Ovary (tissue), 9 donors: Measurements from ENCODE around the gene VDR. TPM values are rescaled to one million over a fixed set of nuclear protein-coding genes. Genes with fewer than 3 reads are reported as not detected.
A peak's percentile ranks its signal among the peaks of the same experiment; 100 is the strongest.

Source experiments
- DNase-seq, 5 donors: peaks; one replicate each; pipeline ENCODE4 v3.0.0-alpha.2; 2019 to 2020
- H3K27ac ChIP-seq, 2 donors: fragments of 200-600 bp; one replicate each; pipeline versions ENCODE4 v1.5.1 to v1.8.0; 2019 to 2022
- H3K27me3 ChIP-seq: fragments of 200-600 bp; one replicate; pipeline ENCODE4 v1.8.0; 2022
- H3K36me3 ChIP-seq: fragments of 200-600 bp; sonication (generic); one replicate; pipeline ENCODE4 v1.5.1; 2019
- H3K4me1 ChIP-seq: one replicate; pipeline ENCODE4 v1.8.1; 2013; ENCODE audit warnings: mild to moderate bottlenecking, moderate library complexity; ENCODE audit not compliant: insufficient read depth
- H3K4me3 ChIP-seq: fragments of 200-600 bp; sonication (generic); one replicate; pipeline ENCODE4 v1.5.1; 2017
- H3K9me3 ChIP-seq, 2 donors: fragments of 200-600 bp in 1 of 2; sonication (generic) in 1 of 2; one replicate each; pipeline versions ENCODE4 v1.5.1 to v1.8.1; 2013 to 2019; ENCODE audit warnings: mild to moderate bottlenecking in 1 of 2, moderate library complexity in 1 of 2
- CTCF ChIP-seq, 3 donors: fragments of 450-650 bp in 2 of 3; fragments of 200-600 bp in 1 of 3; IDR thresholded peaks; one replicate each; pipeline versions ENCODE4 v1.5.1 to v1.8.0; 2016 to 2022; ENCODE audit warnings: antibody characterized with exemption in 3 of 3, mild to moderate bottlenecking in 1 of 3
- EP300 ChIP-seq: sonication (generic); formaldehyde crosslinking; IDR thresholded peaks from one replicate; pipeline ENCODE4 v1.6.1; 2017; ENCODE audit warnings: antibody characterized with exemption
- POLR2A ChIP-seq: fragments of 450-650 bp; IDR thresholded peaks from one replicate; pipeline ENCODE4 v1.6.1; 2017; ENCODE audit warnings: antibody characterized with exemption, mild to moderate bottlenecking, moderate library complexity
- WGBS, 3 donors: extraction: QIAGEN DNeasy Blood & Tissue Kit in 1 of 3; methylation state at CpG; one replicate each; pipeline versions ENCODE4 v1.1.5 to v1.1.7; 2013 to 2017; 5-methylcytosine and 5-hydroxymethylcytosine counted together
- intact Hi-C, 4 donors: fragments of 100-400 bp; cut with DNase I; formaldehyde crosslinking; loops; one replicate each; pipeline versions ENCODE4 v1.11.0 to v1.15.1; 2022 to 2023
- polyA plus RNA-seq, 2 donors: library from polyadenylated mRNA; stranded (reverse); fragments of 200-250 nt in 1 of 2; fragments of 350-450 nt in 1 of 2; fragmentation: Illumina TruSeq in 1 of 2; extraction: RNeasy Lipid Tissue Mini Kit (QIAGEN cat#74804) in 1 of 2; gene quantifications; one replicate each; pipeline ENCODE4 v1.2.3, GENCODE V29; 2013 to 2014
- total RNA-seq, 7 donors: library from RNA; depleted of rRNA in 2 of 7; stranded (reverse); fragments of >200 nt in 2 of 7; fragmentation: NEBNext Ultra II Directional in 3 of 7; extraction: Animal tissue kit (Norgen Biotek cat#: 25700) in 3 of 7; gene quantifications; one replicate each; pipeline versions ENCODE4 v1.1.0 to v1.2.4, GENCODE V29; 2016 to 2023
- donor health status: DM: no; HTN: no; CAD: no; lungs with moderate emphysema.
- donor health status: DM: no; HTN: no; CAD: no.
- donor health status: Bipolar disorder and iron deficiency.
- donor health status: DM: yes; HTN: yes; CAD: no.
- donor health status: DM: no; HTN: no; CAD: no.
- donor health status: DM: yes; HTN: yes; CAD: no.

The VDR gene
- total and polyA plus RNA-seq, 9 donors: 0.31 to 2.7 (median 1.1) TPM

DNA sequence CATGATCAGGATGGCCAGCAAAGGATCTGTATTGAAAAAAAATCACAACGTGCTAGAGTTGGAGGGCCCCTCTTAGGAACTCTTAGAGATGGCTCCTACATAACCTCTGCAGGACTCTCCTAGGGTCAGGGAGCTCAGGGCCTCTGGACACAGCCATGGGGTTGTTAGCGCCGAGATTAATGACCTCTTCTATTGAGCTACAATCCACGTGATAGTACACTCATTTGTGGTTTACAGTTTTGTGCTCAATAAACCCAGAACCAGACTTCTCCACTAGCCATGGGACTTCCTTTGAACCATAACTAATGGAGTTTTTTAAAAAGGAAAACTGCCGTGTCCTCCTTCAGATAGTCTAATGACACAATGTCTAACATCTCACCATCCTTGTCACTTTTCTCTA lies 55.5 kb downstream of the VDR start:
- DNase-seq: peak in 1 of 5 donors; percentile 4
- WGBS, 3 donors: 62 to 76% (median 72%) methylated on average over 5 of the region's 5 CpGs

DNA sequence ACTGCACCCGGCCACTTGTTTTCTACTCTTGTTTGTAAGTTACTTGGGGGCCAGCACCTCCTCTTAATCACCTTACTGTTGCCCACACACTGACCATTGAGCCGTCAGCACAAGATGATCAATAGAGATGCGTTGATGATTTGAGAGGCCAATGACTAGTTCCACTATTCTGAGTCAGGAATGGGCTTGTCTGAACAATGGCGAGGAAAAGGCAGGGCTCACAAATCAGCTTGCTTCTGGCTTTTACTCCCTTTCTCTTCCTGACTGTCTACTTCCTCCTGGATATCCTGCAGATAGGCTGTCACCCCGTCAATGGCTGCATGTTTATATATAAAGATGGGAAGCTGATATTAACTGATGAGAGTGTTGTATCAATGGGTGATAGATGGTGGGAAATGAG lies 55.9 kb downstream of the VDR start:
- TF ChIP-seq POLR2A (no peak), EP300 (no peak), CTCF (IDR thresholded peaks at IDR 0.05) (no peak)
- 73 to 77% (median 75%) methylated on average over 5 of the region's 5 CpGs for WGBS, 3 donors

More for the DNA sequence above, 55.5 kb downstream of the VDR start:
- TF ChIP-seq POLR2A (no peak), EP300 (no peak), CTCF (IDR thresholded peaks at IDR 0.05) (no peak)
- peaks cover 15% of the 10 kb centered on the region for H3K4me1 ChIP-seq
- no peak overlapping the region for H3K27ac ChIP-seq
- no peaks in the 10 kb centered on the region for H3K36me3 ChIP-seq
- no peaks in the 10 kb centered on the region for H3K9me3 ChIP-seq
- H3K4me3 ChIP-seq: no peak overlapping the region
- intact Hi-C loops: loop anchor here in 1 of 4 donors (10.0 kb wide), 1 partner anchor 96 kb away; no protein-coding TSS in a partner anchor
- H3K27me3 ChIP-seq: no peaks in the 10 kb centered on the region

GRCh38 chr12:47846294-47846996 lies 58.3 kb downstream of the VDR start:
- DNase-seq: no peak
- 93 to 94% (median 93%) methylated on average over 14 of the region's 14 CpGs for WGBS, 3 donors
- Histone ChIP-seq H3K27me3 (no peaks in the 10 kb centered on the region), H3K27ac (no peak overlapping the region), H3K4me1 (peaks cover 15% of the 10 kb centered on the region), H3K4me3 (no peak overlapping the region), H3K9me3 (no peaks in the 10 kb centered on the region), H3K36me3 (no peaks in the 10 kb centered on the region)
- intact Hi-C loops: loop anchor here in 1 of 4 donors (10.0 kb wide), 1 partner anchor 98 kb away; no protein-coding TSS in a partner anchor
- TF ChIP-seq EP300 (no peak), POLR2A (no peak), CTCF (IDR thresholded peaks at IDR 0.05) (no peak)

More for the DNA sequence above, 55.9 kb downstream of the VDR start:
- Histone ChIP-seq H3K4me1 (peaks cover 16% of the 10 kb centered on the region), H3K4me3 (no peak overlapping the region), H3K36me3 (no peaks in the 10 kb centered on the region), H3K27ac (no peak overlapping the region), H3K9me3 (no peaks in the 10 kb centered on the region), H3K27me3 (no peaks in the 10 kb centered on the region)
- DNase-seq: no peak
- intact Hi-C loops: loop anchor here in 1 of 4 donors (10.0 kb wide), 1 partner anchor 96 kb away; no protein-coding TSS in a partner anchor

DNA sequence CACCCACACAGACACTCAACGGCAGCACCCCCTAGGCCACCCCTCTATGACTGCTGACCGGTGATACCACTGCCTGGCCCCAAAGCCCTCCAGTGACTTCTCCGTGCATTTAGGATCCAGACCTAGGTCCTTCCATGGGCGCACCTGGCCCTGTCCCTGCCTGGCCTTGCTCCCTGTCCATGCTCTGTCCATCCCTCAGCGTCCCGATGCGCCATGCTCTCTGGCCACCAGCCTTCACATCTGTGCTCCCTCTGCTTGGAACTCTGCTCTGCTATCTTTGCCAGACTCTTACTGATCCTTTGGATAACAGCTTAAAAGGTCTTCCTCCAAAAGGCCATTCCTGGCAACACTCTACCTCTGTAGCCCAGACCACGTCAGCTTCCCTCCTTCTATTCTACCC lies 59.7 kb downstream of the VDR start:
- DNase-seq: no peak
- no peak for TF ChIP-seq POLR2A
- TF ChIP-seq EP300: no peak
- TF ChIP-seq CTCF (IDR thresholded peaks at IDR 0.05): no peak
- intact Hi-C loops: loop anchor here in 1 of 4 donors (10.0 kb wide), 1 partner anchor 100 kb away; no protein-coding TSS in a partner anchor
- H3K4me1 ChIP-seq: peaks cover 12% of the 10 kb centered on the region
- no peaks in the 10 kb centered on the region for H3K36me3 ChIP-seq
- no peak overlapping the region for H3K27ac ChIP-seq
- no peaks in the 10 kb centered on the region for H3K9me3 ChIP-seq
- H3K27me3 ChIP-seq: no peaks in the 10 kb centered on the region
- H3K4me3 ChIP-seq: no peak overlapping the region
- 94 to 97% (median 94%) methylated on average over 8 of the region's 8 CpGs for WGBS, 3 donors
